Activated T-cell treated with anti-CD3 and anti-CD28 coated beads, Interleukin-2, amount 50 U/mL, for 48 hours (primary cell): ENCODE measurements around the gene PLG.
"Not testable (repeated sequence)": the region's sequence is repeated elsewhere in the genome, so short reads cannot be mapped to it uniquely, and the experiment has no call there.

Experiments used
- DNase-seq, 2 experiments: peaks; one replicate each; pipeline ENCODE4 v3.0.0-alpha.2; 2020

The PLG gene

DNA sequence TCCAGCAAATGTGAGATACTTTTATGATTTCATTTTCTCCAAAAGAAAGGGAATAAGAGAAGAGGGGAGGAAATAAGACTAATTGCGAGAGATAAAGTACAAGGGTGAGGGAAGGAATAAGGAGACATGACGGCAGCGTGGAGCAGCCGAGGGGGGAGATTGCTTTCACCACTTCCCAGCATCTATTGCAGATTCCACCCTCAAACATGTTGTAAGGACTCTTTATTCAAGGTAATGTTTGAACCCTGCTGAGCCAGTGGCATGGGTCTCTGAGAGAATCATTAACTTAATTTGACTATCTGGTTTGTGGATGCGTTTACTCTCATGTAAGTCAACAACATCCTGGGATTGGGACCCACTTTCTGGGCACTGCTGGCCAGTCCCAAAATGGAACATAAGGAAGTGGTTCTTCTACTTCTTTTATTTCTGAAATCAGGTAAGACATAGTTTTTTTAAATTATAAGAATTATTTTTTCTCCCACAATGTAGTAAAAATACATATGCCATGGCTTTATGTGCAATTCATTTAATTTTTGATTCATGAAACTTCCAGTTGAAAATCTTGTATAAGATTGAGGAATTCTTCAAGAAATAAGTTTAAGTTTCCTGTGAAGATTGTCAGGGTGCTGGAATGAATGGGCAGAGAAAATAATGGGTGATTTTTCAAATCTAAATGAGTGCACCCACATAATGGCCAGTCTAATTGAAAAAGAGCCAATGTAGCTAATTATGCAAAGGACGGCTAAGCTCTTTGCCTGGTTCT, at the start of gene PLG:
PLG (plus strand) TSS at position 327 of the 763 bp plus-strand sequence; CDS start at position 388, 61 bp downstream.
- not testable (repeated sequence) for DNase-seq

DNA sequence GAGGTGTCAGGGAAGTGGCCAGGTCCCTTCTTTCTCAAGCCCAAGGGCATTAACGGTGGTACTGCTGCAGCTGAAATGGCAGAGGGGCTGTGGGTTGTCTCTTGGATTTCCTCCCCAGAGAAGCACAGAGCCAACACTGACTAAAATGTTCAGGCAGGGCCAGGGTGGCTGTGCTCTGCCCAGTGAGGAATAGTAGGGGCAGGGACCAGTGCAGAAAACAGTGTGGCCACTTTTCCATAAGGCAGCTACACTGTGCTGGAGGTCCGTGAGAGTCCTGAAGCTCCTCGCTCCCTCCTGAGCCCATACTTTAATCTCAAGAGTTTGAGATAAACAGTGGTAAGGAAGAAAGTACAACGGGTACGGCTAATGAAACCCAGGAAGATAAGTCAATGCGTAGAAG, 42.5 kb upstream of the PLG start:
- DNase-seq, result no peak

DNA sequence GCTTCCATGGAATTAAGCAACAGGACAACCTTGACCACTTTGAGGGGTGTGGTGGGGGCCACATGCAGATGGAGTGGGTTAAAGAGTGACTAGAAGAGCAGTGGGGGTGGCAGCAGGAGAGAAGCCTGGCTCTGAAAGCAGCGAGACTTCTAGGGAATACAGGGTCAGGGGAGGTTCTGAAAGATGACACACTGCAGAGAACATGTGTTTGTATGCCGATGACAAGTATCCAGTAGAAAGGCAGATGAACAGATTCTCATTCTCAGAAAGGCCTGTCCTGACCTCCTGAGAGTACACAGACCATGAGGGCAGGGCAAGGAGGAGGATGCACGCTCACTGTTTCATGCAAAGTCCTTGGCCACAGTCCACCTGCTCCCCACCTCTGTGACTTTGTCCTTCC, 40.8 kb upstream of the PLG start:
- DNase-seq, result no peak

GRCh38 chr6:160662429-160662828, 39.6 kb upstream of the PLG start:
- DNase-seq, result no peak

GRCh38 chr6:160662842-160663241, 39.2 kb upstream of the PLG start:
- DNase-seq, result no peak

GRCh38 chr6:160664198-160664597, 37.8 kb upstream of the PLG start, which contains the start of gene LPA:
TSS of gene LPA (minus strand) at chr6:160664275. CDS start at chr6:160664214, 61 bp downstream.
- not testable (repeated sequence) for DNase-seq

DNA sequence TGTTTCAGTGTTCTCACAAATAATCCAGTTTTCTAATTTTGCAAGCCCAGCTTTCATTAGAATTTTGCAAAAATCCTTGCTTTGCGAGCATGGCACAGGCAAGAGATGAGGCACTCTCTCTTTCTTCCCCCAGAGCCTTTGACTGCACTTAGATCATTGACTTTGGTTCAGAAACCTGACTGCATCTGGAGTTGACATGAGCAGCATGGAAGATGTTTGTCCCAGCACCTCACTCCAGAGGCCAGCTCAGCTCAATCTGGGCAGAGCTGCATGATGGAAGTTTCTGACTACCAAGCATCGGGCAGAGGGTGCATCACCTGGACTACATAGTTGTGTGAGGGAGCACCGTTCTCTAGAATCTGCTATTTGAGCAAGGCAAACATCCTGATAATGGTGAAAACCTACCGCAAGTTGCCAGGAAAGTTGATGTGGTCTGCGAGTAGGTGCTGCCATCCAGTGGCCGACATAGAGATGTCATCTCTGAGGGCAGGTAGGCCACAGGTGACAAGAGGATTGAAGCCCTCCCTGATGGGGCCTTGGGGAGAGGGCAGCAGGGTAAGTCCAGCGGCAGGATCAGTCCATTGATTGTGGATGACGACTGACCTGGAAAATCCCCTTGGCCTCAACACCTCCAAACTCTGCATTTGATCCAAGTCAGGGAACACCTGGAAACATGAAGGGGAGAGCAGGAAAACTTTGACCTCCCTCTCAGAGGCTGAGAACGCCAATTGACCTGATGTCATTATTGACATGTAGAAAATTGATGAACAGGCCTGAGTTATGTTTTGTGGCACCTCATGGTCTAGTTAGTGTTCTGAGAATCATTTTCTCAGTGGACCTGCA, 34.2 kb upstream of the PLG start:
- DNase-seq, result peak; percentile 40 to 46

GRCh38 chr6:160668589-160668988, 33.5 kb upstream of the PLG start:
- DNase-seq, result no peak

DNA sequence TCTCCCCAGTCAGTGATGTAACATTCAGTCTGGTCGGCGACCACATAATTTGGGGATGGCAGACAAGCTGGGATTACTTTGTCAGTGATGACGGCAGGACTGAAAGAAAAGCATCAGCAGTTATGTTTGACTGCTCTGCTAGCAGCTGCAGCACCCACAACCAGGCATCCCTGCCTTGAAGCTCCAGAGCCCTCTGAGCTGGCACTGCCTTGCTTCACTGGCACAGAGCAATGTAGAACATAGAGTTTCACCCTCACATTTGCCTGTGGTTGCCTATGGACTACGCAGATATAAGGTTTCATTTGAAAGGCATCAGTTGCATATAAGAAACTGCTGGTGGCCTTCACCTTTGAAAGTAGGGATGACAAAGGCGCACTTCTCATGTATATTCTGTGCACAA, 25.6 kb upstream of the PLG start:
- DNase-seq, result not testable (repeated sequence)

- DNase-seq, result no peak
These were observed 23.8 kb upstream of the PLG start for GRCh38 chr6:160678230-160678629.

- no peak for DNase-seq
These were observed 23.2 kb upstream of the PLG start for GRCh38 chr6:160678744-160679401.

DNA sequence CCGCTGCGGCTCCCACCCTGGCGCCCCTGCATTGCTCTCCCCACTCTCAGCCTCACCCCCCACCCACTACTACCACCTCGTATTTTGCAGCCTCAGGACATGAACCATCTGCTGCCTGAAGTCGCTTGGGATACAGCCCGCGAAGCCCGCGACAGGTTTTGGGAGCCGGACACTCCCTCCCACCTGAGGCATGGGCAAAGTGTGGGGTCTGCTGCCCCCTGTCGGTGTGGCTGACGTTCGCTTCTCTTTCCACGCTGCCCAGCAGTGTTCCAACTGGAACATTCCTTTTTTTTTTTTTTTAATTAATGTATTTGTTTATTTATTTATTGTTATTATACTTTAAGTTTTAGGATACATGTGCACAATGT, 22.7 kb upstream of the PLG start:
- no peak for DNase-seq

DNA sequence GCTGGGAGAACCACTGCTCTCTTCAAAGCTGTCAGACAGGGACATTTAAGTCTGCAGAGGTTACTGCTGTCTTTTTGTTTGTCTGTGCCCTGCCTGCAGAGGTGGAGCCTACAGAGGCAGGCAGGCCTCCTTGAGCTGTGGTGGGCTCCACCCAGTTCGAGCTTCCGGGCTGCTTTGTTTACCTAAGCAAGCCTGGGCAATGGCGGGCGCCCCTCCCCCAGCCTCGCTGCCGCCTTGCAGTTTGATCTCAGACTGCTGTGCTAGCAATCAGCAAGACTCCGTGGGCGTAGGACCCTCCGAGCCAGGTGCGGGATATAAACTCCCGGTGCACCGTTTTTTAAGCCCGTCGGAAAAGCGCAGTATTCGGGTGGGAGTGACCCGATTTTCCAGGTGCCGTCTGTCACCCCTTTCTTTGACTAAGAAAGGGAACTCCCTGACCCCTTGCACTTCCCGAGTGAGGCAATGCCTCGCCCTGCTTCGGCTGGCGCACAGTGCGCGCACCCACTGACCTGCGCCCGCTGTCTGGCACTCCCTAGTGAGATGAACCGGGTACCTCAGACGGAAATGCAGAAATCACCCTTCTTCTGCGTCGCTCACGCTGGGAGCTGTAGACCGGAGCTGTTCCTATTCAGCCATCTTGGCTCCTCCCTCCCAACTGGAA, 16.8 kb upstream of the PLG start:
- not testable (repeated sequence) for DNase-seq

DNA sequence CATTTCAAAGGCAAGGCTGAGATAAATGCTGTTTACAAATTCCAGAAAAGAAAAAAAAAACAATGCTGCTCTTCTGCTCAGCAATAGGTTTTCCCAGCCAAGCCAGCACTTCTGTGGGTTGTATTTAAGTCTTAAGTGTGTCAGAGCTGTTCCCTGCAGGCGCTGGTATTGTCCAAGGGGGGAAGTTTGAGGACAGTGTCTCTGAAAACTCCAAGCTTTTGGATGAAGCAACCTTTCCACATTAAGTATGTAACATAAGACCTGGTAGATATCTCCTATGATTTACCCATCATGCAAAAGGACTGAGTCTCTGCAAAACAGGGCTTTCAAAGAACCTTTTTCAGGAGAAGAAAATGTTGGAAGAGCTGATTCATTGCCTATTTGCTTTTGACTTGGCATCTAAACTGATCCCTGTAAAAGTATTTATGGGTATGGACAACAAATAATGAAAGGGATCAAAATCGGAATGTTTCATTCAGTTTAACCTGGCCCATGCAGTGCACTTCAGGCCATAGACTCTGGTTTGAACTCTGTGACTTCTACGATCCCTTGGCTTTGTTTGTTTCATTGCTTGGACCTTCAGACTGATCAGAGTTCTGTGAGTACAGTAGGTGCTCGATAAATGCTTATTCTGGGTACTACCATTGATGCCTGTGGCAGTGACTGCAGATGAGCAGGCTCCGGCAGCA, 16.1 kb upstream of the PLG start:
- DNase-seq, result no peak

GRCh38 chr6:160690458-160690857, 11.6 kb upstream of the PLG start:
- no peak for DNase-seq

GRCh38 chr6:160691617-160692016, 10.4 kb upstream of the PLG start:
- DNase-seq, result no peak

- no peak for DNase-seq
These were observed 9.6 kb upstream of the PLG start for GRCh38 chr6:160692369-160692959.

GRCh38 chr6:160695025-160695424, 7.0 kb upstream of the PLG start:
- not testable (repeated sequence) for DNase-seq

GRCh38 chr6:160695622-160696021, 6.4 kb upstream of the PLG start:
- DNase-seq, result not testable (repeated sequence)

DNA sequence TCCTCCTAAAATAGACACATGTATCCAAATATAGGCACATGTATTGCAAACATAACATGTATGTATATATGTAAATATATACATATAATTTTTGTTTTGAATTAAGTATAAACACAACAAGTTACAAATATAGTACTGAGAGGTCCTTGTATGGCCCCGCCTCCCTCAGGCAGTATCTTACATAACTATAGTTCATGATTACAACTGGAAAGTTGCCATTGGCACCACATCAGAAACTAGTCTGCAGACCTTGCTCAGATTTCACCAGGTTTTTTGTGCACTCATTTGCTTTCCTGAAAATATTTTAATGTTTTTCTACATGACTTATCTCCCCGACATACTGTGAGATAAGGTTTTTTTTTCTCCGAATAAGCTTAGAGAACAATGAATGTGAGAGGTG, 5.2 kb upstream of the PLG start:
- DNase-seq, result not testable (repeated sequence)

- DNase-seq, result no peak
These were observed 4.2 kb upstream of the PLG start for GRCh38 chr6:160697826-160698225.

- DNase-seq, result not testable (repeated sequence)
These were observed 2.6 kb downstream of the PLG start for GRCh38 chr6:160704688-160705087.
